IPS-NIHi7 (cell line): ENCODE data around the gene GVQW3.
"Not testable (repeated sequence)": the region's sequence is repeated elsewhere in the genome, so short reads cannot be mapped to it uniquely, and the experiment has no call there.

ENCODE experiments used
- DNase-seq: peaks from one replicate; pipeline ENCODE4 v3.0.0; 2012; ENCODE audit warnings: mixed read lengths; ENCODE audit errors: extremely low spot score

Gene GVQW3

DNA sequence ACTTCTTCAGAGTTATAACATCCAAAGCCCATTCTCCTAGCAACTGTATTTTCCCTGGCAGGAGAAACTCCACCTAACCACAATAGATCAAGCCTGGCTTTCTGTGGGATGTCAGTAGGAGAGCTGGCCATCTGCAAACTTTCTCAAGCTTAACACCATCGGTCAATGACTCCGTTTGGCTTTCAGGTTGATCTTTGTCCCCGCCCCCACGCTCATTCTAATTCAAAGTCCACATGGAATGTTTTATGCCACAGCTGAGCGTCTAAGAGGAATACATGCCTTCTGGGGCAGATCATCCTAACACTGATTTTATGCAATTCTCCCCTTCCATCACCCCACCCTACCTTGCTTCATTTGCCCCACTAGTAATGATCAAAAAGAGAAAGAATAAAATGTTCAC lies 4.8 kb downstream of the GVQW3 start:
- DNase-seq = no peak

GRCh38 chr11:76388408-76388807 lies 7.3 kb downstream of the GVQW3 start:
- DNase-seq = no peak

- DNase-seq = no peak
Measured at GRCh38 chr11:76391021-76391420, 9.9 kb downstream of the GVQW3 start.

DNA sequence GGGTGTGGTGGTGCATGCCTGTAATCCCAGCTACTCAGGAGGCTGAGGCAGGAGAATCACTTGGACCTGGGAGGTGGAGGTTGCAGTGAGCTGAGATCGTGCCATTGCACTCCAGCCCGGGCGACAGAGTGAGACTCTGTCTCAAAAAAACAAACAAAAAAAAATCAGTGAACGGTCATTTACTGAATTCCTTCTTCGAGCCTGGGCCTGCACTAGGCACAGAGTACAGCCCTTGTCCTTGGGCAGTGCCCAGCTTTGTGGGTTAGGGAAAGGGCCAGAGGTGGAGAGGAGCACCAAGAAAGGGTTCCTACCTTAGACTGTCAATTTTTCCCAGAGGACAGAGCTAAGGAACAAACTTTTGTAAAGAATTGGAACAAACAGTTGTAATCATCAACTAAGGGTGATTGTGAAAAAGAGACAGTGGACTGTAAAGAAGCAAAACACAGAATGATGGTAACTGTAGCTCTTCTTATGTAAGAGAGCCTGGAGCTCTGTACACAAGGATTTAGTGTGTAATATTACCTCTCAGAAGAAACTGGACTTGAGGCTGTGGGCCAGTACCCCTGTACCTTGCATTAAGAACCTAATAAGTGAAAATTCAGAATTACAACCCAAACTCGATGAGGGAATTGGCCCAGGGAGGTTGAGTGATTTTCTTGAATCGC lies 10.8 kb downstream of the GVQW3 start:
- DNase-seq = no peak

DNA sequence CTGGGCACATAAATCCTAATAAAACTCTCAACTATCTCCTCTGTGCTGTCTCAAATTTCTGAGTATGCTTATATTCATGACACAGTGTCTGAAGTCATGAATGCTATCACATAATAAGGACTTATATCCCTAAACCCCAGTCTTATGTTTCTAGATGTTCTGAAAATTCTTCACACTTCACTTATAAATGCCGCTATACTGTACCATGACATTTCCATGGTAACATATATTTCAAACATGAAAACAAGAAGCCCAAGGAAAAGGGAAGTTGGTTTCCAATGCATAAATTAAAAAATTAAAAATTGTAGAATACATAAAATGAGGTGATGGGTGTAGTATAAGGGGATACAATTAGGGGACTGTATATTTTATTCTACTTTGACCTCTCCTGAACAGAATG lies 11.7 kb downstream of the GVQW3 start:
- DNase-seq = no peak

DNA sequence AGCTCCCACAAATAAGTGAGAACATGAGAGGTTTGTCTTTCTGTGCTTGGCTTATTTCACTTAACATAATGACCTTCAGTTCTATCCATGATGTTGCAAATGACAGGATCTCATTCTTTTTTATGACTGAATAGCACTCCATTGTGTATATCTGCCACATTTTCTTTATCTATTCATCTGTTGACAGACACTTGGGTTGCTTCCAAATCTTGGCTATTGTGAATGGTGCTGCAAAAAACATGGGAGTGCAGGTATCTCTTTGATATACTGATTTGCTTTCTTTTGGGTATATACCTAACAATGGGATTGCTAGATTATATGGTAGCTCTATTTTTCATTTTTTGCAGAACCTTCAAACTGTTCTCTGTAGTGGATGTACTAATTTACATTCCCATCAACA lies 13.3 kb downstream of the GVQW3 start:
- no peak for DNase-seq

DNA sequence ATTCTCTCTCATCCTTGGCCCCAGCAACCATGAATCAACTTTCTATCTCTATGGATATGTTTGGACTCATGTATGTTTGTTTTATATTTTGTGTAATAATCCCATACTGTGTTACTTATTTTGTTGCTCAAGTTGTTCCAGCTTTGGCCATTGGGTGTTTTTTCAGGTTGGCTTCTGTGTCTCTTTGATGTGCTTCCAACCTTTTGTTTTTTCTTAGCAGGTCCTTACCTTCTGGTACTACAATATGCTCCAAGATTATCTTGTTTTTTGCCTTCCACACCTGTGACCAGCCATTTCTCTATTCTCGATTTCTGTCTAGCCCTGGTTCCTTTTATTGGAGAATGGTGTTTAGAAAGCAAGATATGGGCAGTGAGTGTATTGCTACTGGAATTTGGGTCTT lies 14.2 kb downstream of the GVQW3 start:
- DNase-seq = no peak

- DNase-seq = no peak
Measured at GRCh38 chr11:76397383-76397782, 16.3 kb downstream of the GVQW3 start.

DNA sequence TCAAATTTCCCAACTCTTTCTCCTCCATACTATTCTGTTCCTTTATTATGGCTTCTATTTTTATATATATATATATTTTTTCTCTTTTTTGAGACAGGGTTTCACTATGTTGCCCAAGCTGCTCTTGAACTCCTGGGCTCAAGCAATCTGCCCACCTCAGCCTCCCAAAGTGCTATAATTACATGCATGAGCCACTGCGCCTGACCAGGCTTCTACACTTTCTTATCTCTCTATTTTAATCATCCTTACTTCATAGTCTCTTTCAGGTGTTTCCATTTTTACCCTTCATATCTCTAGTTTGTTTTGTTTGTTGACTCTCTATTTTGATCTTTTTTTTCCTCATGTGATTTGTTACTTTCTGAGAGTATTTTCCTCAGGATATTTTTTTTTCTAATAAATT lies 19.8 kb downstream of the GVQW3 start:
- DNase-seq = no peak

DNA sequence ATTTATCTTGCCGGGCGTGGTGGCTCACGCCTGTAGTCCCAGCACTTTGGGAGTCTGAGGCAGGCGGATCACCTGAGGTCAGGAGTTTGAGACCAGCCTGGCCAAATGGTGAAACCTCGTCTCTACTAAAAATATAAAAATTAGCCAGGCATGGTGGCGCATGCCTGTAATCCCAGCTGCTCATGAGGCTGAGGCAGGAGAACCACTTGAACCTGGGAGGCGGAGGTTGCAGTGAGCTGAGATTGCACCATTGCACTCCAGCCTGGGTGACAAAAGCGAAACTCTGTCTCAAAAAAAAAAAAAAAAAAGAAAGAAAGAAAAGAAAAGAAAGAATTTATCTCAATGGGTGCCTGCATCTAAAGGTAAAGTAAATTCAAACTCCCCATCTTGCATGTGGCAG lies 20.4 kb downstream of the GVQW3 start:
- DNase-seq = not testable (repeated sequence)

- no peak for DNase-seq
Measured at GRCh38 chr11:76406359-76406758, 25.2 kb downstream of the GVQW3 start.

DNA sequence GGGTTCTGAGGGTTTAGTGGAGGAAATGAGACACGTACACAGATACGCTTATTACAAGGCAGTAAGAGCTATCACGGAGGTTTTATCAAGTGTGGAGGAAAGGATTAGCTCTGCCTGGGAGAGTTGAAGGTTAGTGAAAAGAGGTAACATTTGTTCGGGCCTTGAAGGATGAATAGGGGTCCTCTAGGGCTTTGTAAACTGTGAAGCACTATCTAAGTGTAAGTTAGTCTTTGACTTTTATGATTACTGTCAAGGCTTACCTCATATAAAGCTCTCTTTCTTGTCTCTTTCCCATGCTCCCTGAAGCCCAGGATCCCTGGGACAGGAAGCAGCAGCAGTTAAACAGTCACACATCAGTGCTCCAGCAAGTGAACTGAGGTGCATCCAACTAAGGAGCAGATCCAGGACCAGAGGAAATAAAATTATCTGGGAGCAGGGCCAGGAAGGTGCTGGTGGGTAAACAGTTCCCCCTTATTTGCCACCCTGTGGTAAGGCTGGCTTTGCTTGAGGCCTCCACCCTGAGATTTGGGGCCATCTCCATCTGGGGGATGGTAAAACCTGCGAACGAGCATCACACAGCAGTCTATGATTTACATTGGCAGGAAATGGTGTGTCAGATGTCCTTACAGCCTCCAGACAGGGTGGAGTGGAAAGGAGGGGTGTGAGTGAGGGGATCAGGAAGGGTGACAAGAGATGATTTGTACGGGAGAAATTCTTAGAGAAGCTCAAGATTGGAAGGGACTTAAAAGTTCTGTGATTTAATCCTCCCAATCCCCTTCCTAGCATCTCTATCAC lies 27.2 kb downstream of the GVQW3 start:
- no peak for DNase-seq

- no peak for DNase-seq
Measured at GRCh38 chr11:76410851-76411357, 29.8 kb downstream of the GVQW3 start.

- DNase-seq = peak; percentile 67
Measured at GRCh38 chr11:76415073-76415472, 34.0 kb downstream of the GVQW3 start.

DNA sequence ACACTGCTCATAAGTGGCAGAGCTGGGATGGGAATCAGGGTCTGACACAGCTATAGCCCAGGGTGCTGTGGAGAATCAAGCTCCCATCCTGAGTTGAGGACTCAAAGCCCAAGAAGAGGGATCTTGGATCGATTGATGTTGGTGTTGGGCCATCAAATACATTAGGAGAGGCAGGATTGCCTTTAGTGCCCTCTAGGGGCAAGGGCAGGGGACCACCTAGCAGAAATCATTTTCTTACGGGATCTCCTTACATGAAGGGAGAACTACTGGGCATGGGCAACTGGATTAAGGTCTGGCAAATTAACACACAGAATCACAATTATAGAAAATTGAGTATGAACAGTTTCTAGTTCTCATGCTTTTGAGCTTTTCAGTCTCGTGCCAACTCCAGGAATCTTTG lies 38.8 kb downstream of the GVQW3 start:
- DNase-seq = peak; percentile 76

- DNase-seq = no peak
Measured at GRCh38 chr11:76424379-76424778, 43.3 kb downstream of the GVQW3 start.

DNA sequence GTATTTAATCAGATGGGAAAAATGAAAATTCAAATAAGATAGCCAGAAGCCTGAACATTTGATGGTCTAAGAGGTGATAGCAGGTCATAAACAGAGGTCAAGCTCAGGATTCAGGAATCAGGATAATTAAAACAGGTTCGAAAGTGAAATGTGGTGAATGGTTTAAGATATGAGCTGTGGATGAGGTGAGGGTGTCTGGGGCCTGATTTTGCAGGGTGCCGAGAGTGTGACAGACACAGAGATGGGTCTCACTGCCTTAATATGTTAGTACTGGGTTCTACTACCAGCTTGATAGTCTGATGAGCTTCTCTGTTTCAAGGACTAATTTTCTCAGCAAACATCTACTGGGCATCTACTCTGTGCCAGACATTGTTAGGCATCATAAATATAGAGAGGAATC lies 43.8 kb downstream of the GVQW3 start:
- DNase-seq = no peak

- DNase-seq = no peak
Measured at GRCh38 chr11:76426660-76427059, 45.5 kb downstream of the GVQW3 start.

DNA sequence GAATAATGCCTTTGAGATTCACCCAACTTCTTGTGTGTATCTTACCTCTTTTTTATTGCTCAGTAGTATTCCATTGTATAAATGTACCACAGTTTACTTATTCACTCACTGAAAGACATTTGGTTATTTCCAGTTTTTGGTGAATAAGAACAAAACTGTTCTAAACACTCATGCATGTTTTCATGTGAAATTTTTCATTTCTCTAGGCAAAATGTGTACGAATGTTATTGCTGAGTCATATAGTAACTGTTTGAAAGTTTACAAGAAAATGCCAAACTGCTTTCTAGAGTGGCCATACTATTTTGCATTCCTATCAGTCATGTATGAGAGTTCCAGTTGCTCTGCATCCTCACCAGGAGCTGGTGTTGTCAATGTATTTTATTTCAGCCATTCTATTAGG lies 54.9 kb downstream of the GVQW3 start:
- no peak for DNase-seq

DNA sequence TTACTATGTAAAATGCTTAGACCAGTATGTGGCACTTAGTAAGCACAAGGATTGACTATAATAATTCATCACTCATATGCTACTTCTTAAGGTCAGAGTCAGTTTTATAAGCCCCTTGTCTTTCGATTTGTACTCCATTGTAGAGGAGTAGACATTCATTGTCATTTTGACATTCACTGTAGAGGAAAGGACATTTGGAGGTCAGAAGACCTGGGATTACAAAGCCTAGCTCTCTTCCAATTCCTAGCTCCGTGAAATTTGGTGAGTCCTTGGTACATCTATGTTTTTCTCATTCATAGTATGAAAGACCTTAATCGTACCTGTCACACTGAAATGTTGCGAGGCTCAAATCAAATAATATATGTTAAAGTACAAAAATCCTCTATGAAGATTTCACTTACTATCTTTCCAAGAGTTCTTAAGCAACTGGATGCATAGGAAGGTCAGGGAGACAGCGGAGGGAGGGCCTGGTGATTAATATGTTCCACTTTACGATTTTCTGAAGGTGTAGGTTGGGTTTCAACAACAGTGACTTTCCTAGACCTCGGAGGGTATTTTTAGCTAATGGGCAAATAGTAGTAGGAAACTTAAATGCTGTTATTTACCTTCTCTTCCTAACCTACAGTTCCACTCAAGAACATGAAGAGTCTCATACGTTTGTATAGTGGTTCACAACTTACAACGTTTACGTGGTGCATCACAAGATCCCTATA lies 62.3 kb downstream of the GVQW3 start:
- DNase-seq = no peak

GRCh38 chr11:76444065-76444383 lies 62.9 kb downstream of the GVQW3 start:
- no peak for DNase-seq

- peak; percentile 96 for DNase-seq
Measured at GRCh38 chr11:76444384-76445120, 63.4 kb downstream of the GVQW3 start, which contains the start of gene EMSY. EMSY (plus strand) TSS chr11:76445018; CDS start chr11:76446939, 1,921 bp downstream.
